GM20431 (cell line): ENCODE measurements around the gene CHSY1.

Source experiments
- in situ Hi-C: fragments of 300-500 bp; cut with MseI, MboI; formaldehyde crosslinking; loops from one replicate; pipeline ENCODE4 v1.15.0; 2020; ENCODE audit warnings: low sequenced_read_pairs; ENCODE audit not compliant: unreplicated experiment

Gene CHSY1

GRCh38 chr15:101176625-101177024, 75.2 kb downstream of the CHSY1 start:
- in situ Hi-C loops: no loop called here

- in situ Hi-C loops: no loop called here
These were observed 76.4 kb downstream of the CHSY1 start for GRCh38 chr15:101175401-101175800.

- in situ Hi-C loops: no loop called here
These were observed 77.5 kb downstream of the CHSY1 start for GRCh38 chr15:101174152-101174920.

GRCh38 chr15:101173233-101174119, 78.4 kb downstream of the CHSY1 start:
- in situ Hi-C loops: no loop called here

- in situ Hi-C loops: no loop called here
These were observed 79.3 kb downstream of the CHSY1 start for GRCh38 chr15:101172501-101173071.

GRCh38 chr15:101171954-101172353, 79.9 kb downstream of the CHSY1 start:
- in situ Hi-C loops: no loop called here

- in situ Hi-C loops: no loop called here
These were observed 81.1 kb downstream of the CHSY1 start for GRCh38 chr15:101170568-101171350.

GRCh38 chr15:101169495-101170071, 82.3 kb downstream of the CHSY1 start:
- in situ Hi-C loops: no loop called here

GRCh38 chr15:101168898-101169494, 82.9 kb downstream of the CHSY1 start:
- in situ Hi-C loops: no loop called here

GRCh38 chr15:101168463-101168824, 83.4 kb downstream of the CHSY1 start:
- in situ Hi-C loops: no loop called here

- in situ Hi-C loops: no loop called here
These were observed 83.9 kb downstream of the CHSY1 start for GRCh38 chr15:101167753-101168462.

GRCh38 chr15:101167411-101167752, 84.5 kb downstream of the CHSY1 start:
- in situ Hi-C loops: no loop called here

- in situ Hi-C loops: no loop called here
These were observed 85.9 kb downstream of the CHSY1 start for GRCh38 chr15:101165905-101166471.

GRCh38 chr15:101162701-101163483, 89.0 kb downstream of the CHSY1 start:
- in situ Hi-C loops: no loop called here

GRCh38 chr15:101161656-101162055, 90.2 kb downstream of the CHSY1 start:
- in situ Hi-C loops: no loop called here

GRCh38 chr15:101159936-101160815, 91.7 kb downstream of the CHSY1 start:
- in situ Hi-C loops: no loop called here
